GM06990 (cell line): ENCODE data around the gene PRELID3B.
A peak's percentile ranks its signal among the peaks of the same experiment; 100 is the strongest.

Source experiments
- DNase-seq: peaks from one replicate; pipeline ENCODE4 v3.0.0-alpha.2; 2011; ENCODE audit not compliant: insufficient read length; ENCODE audit errors: extremely low read depth
- H3K27me3 ChIP-seq: replicated peaks from 2 replicates; pipeline ENCODE4 v1.6.0; 2011; ENCODE audit warnings: low read length; ENCODE audit not compliant: control insufficient read depth, insufficient read depth
- H3K36me3 ChIP-seq: 2 replicates; pipeline ENCODE4 v1.5.1; 2011; ENCODE audit warnings: low read length; ENCODE audit not compliant: control insufficient read depth, insufficient read depth
- H3K4me3 ChIP-seq: replicated peaks from 2 replicates; pipeline ENCODE4 v1.5.1; 2011; ENCODE audit warnings: low read depth, mild to moderate bottlenecking, control low read depth, low read length
- TF ChIP-seq, protein P1 (sequence below): IDR thresholded peaks from 2 replicates; pipeline ENCODE4 v1.5.1; 2011; ENCODE audit warnings: low read length, control low read depth, mild to moderate bottlenecking, inconsistent platforms; ENCODE audit not compliant: insufficient read depth, poor library complexity, severe bottlenecking

Gene PRELID3B

GRCh38 chr20:59063358-59064213 lies 21.0 kb upstream of the PRELID3B start:
- Histone ChIP-seq H3K36me3 (no peaks in the 10 kb centered on the region), H3K4me3 (no peak overlapping the region), H3K27me3 (no peaks in the 10 kb centered on the region)
- DNase-seq: no peak
- TF ChIP-seq, protein P1, sequence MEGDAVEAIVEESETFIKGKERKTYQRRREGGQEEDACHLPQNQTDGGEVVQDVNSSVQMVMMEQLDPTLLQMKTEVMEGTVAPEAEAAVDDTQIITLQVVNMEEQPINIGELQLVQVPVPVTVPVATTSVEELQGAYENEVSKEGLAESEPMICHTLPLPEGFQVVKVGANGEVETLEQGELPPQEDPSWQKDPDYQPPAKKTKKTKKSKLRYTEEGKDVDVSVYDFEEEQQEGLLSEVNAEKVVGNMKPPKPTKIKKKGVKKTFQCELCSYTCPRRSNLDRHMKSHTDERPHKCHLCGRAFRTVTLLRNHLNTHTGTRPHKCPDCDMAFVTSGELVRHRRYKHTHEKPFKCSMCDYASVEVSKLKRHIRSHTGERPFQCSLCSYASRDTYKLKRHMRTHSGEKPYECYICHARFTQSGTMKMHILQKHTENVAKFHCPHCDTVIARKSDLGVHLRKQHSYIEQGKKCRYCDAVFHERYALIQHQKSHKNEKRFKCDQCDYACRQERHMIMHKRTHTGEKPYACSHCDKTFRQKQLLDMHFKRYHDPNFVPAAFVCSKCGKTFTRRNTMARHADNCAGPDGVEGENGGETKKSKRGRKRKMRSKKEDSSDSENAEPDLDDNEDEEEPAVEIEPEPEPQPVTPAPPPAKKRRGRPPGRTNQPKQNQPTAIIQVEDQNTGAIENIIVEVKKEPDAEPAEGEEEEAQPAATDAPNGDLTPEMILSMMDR: no peak

GRCh38 chr20:59062081-59062480 lies 19.5 kb upstream of the PRELID3B start:
- TF ChIP-seq, protein P1: no peak
- Histone ChIP-seq H3K4me3 (no peak overlapping the region), H3K27me3 (no peaks in the 10 kb centered on the region), H3K36me3 (no peaks in the 10 kb centered on the region)
- no peak for DNase-seq

GRCh38 chr20:59055302-59055701 lies 12.7 kb upstream of the PRELID3B start:
- Histone ChIP-seq H3K27me3 (no peaks in the 10 kb centered on the region), H3K4me3 (no peak overlapping the region), H3K36me3 (no peaks in the 10 kb centered on the region)
- no peak for DNase-seq
- TF ChIP-seq, protein P1: peak; percentile 33

- Histone ChIP-seq H3K4me3 (no peak overlapping the region), H3K36me3 (no peaks in the 10 kb centered on the region), H3K27me3 (no peaks in the 10 kb centered on the region)
- TF ChIP-seq, protein P1: no peak
- no peak for DNase-seq
These were observed 9.1 kb upstream of the PRELID3B start for GRCh38 chr20:59051666-59052185.

GRCh38 chr20:59050437-59050836 lies 7.9 kb upstream of the PRELID3B start:
- Histone ChIP-seq H3K36me3 (no peaks in the 10 kb centered on the region), H3K27me3 (no peaks in the 10 kb centered on the region), H3K4me3 (no peak overlapping the region)
- no peak for DNase-seq
- TF ChIP-seq, protein P1: no peak
